ENCODE measurements around the gene MON2.
"Not testable (repeated sequence)": the region's sequence is repeated elsewhere in the genome, so short reads cannot be mapped to it uniquely, and the experiment has no call there.

DNA sequence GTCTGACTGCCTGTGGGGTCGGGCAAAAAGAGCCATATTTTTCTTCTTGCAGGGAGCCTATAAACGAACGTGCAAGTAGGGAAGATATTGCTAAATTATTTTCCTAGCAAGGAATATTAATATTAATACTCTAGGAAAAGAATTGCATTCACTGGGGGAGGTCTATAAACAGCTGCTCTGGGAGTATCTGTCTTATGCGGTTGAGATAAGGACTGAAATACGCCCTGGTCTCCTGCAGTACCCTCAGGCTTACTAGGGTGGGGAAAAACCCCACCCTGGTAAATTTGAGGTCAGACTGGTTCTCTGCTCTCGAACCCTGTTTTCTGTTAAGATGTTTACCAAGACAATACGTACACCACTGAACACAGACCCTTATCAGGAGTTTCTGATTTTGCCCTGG lies 3.4 kb upstream of the MON2 start:
- TF ChIP-seq, protein P1, sequence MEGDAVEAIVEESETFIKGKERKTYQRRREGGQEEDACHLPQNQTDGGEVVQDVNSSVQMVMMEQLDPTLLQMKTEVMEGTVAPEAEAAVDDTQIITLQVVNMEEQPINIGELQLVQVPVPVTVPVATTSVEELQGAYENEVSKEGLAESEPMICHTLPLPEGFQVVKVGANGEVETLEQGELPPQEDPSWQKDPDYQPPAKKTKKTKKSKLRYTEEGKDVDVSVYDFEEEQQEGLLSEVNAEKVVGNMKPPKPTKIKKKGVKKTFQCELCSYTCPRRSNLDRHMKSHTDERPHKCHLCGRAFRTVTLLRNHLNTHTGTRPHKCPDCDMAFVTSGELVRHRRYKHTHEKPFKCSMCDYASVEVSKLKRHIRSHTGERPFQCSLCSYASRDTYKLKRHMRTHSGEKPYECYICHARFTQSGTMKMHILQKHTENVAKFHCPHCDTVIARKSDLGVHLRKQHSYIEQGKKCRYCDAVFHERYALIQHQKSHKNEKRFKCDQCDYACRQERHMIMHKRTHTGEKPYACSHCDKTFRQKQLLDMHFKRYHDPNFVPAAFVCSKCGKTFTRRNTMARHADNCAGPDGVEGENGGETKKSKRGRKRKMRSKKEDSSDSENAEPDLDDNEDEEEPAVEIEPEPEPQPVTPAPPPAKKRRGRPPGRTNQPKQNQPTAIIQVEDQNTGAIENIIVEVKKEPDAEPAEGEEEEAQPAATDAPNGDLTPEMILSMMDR (IDR thresholded peaks at IDR 0.05; ENCODE audit: low read depth, low read length), result not testable (repeated sequence)
- not testable (repeated sequence) for TF ChIP-seq POLR2A (IDR thresholded peaks at IDR 0.05; ENCODE audit: extremely low read depth, insufficient read length)
- TF ChIP-seq, protein P2, sequence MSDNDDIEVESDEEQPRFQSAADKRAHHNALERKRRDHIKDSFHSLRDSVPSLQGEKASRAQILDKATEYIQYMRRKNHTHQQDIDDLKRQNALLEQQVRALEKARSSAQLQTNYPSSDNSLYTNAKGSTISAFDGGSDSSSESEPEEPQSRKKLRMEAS (IDR thresholded peaks at IDR 0.05; ENCODE audit: low read depth, low read length), result not testable (repeated sequence)
